T-helper 22 cell (primary cell): ENCODE measurements around the gene RCOR3.

Experiments
- DNase-seq: peaks from one replicate; pipeline ENCODE4 v3.0.0-alpha.2; 2020; ENCODE audit warnings: low read depth

The RCOR3 gene

GRCh38 chr1:211324992-211325775 is 66.0 kb downstream of the RCOR3 start:
- no peak for DNase-seq

DNA sequence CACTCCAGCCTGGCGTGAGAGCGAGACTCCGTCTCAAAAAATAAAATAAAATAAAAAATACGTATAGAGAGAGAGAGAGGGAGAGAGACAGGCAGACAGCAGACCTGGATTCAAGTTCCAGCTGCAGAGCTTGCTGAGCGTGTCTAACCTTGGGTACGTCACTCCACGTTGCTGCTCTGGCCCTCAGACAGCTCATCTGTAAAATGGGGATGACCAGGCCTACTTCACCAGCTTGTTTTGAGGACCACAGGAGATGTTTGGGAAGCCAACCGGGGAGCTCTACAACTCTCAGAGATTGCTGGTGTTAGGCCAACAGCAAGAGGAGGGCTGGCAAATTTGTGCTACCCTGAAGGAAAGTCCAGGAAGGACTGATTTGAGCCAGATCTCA is 67.0 kb downstream of the RCOR3 start:
- DNase-seq, result no peak

GRCh38 chr1:211326528-211327345 is 67.6 kb downstream of the RCOR3 start, which contains the start of gene TRAF5:
Gene TRAF5, plus strand, starts transcription at chr1:211326833. Its CDS starts 26,407 bp downstream, at chr1:211353240.
- peak; percentile 31 for DNase-seq

GRCh38 chr1:211327346-211327921 is 68.3 kb downstream of the RCOR3 start:
- no peak for DNase-seq

GRCh38 chr1:211328084-211328694 is 69.0 kb downstream of the RCOR3 start:
- DNase-seq, result no peak

GRCh38 chr1:211328866-211329475 is 69.8 kb downstream of the RCOR3 start:
- DNase-seq, result no peak

GRCh38 chr1:211329764-211330201 is 70.6 kb downstream of the RCOR3 start:
- DNase-seq, result no peak

DNA sequence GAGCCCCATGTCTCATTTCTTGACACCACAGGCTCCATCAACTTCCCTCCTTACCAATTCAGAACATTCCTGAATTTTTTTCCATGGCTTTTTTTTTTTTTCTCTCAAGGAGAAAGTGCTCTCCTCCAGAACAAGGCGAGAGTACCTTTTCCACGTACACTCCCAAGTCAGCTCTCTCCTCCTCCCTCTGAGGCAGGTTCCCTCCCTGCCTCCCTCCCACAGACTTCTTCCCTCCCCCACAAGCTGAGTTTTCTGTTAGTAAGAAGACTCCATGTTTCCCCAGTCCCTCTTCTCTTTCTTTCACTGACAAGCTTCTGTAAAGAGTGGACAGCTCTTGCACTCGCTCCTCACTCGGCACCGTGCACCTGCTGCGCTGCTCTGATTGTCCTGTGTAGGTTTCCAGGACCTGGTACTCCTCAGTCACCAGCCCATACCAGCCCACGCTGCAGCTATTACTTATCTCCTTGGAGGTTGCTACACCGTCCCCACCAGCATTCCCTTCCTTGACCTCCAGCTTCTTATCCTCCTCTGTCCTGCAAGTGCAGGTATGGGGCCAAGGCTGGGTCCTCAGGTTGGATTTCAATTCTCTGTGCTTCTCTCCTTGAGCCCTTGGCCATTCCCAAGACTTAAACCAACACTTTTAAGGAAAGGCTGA is 71.2 kb downstream of the RCOR3 start:
- no peak for DNase-seq

GRCh38 chr1:211331011-211331709 is 72.0 kb downstream of the RCOR3 start:
- no peak for DNase-seq

DNA sequence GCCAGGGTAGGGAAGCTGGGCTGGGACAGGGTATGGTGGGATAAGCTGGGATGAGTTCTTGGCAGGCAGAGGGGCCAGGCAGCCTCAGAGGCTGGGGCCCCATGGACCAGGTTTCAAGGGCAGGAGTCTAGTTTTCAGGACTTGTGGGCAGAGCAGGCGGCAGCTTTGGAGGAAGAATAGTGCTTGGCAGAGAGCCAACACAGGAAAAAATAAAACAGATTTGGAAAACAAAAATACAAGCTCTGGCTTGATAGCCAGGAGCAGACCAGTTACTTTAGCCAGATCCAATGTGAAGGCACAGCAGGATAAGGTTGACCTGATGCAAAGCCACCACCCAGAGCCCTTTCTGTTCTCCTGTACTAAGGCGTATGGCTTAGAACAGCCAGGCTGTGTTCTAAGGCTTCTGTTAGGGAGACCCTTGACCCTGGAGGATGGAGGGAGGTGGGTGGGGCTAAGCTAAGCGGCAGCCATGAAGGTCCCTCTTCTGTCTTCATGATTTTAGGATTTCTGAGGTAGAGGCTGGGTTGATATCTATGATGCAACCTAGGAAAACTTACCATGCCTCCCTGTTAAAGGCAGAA is 73.0 kb downstream of the RCOR3 start:
- DNase-seq, result no peak

DNA sequence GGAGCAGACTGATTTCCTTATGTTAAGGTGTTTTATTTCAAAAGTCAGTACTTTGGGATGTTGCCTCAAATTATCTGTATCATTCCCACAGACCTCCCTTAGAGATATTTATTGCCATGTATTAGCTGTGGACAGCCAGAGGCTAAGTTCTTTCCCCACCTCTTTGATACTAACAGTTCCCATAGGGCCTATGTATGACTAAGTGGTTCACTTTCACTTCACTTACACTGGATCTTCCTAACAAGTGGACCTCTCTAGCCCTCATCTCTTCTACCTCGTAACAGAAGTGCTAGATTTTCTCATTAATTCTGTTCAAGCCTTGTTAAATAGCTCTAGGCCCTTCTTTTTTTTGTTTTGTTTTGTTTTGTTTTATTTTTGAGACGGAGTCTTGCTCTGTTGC is 73.7 kb downstream of the RCOR3 start:
- DNase-seq, result no peak

DNA sequence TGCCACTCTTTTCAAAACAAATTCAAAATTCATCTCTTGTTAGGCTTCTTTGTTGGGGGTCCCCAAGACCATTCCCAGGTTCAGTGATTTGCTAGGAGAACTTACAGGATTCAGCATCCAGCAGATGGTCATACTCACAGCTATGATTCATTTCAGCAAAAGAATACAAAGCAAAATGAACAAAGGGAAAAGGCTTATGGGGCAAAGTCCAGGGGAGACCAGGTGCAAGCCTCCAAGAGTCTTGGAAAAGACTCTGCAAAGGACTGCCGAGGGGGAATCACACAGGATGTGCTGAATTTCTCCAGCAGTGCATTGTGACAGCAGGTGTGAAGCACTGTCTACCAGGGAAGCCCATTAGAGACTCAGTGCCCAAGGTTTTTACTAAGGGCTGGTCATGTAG is 74.7 kb downstream of the RCOR3 start:
- no peak for DNase-seq

- no peak for DNase-seq
These were observed 75.8 kb downstream of the RCOR3 start for GRCh38 chr1:211334986-211335385.

DNA sequence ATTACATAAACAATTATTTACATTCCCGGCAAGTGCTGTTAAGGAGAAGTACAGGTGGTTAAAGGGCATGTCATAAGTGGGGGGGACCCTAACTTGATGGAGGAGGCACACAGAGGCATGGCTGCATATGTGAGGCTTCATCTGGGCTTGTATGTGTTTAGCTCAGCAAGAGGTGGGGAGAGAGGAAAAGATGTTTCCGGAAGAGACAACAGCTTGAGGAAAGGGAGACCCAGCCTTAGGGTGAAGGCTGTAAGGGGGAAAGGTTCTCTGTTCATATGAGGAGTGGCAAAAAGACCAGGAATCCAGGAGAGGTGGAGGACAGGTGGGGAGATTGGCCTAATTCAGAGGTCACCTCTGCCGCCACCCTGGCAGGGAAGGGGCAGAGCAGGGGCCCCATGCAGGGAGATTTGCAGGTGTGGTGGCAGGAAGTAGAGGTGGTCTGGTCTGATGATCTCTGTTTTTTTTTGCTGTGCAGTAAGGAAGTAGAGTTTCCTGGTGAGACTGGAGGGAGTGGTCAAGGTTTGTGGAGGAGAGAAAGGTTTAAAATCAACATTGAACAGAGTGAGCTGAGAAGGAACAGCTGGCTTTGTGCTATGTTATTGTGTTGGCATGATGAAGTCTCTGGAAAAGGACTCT is 76.5 kb downstream of the RCOR3 start:
- no peak for DNase-seq

DNA sequence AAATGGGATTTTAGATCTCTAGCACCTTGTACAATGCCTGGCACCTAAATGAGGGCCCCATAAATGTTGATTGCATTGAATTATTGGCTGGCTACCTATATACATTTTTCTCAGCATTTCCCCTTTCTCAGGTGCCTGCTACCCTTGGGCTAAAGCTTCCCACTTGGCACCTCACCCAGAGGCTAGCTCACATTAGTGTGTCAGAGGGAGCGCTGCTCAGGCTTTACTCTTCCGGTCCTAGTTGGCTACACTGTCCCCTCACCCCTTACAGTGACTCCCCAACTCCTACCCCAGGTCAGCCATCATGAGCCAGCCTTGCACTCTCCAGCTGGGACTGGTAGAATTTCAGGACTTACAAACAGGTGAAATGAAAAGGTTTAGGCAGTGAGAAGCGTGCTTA is 77.0 kb downstream of the RCOR3 start:
- DNase-seq, result no peak

- DNase-seq, result no peak
These were observed 77.6 kb downstream of the RCOR3 start for GRCh38 chr1:211336775-211337174.

- DNase-seq, result no peak
These were observed 78.5 kb downstream of the RCOR3 start for GRCh38 chr1:211337430-211338223.

DNA sequence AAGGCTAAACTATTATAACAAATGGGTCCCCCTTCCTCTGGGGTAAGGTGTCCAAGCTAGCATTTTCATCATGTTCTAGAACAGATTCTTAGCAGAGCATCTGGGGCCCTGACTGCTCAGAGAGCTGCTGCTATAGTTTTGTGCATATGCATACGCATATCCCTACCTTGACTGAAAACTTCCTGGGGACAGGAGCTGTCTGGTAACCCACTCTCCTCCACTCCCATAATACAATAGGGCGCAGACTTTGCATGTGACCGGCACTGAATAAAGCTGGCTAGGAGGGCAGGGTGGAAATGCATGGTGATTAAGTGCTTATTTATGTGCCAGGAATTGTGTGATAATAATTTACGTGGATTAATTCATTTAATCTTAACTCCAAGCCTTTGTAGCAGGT is 79.1 kb downstream of the RCOR3 start:
- no peak for DNase-seq

- DNase-seq, result no peak
These were observed 80.5 kb downstream of the RCOR3 start for GRCh38 chr1:211339631-211340041.
